GM21529 (cell line): ENCODE measurements around the gene LTBR.

Experiments used
- ATAC-seq: cut with Tn5 transposase; IDR thresholded peaks from one replicate; pipeline ENCODE4 v1.9.1; 2021; ENCODE audit not compliant: unreplicated experiment

Gene LTBR

DNA sequence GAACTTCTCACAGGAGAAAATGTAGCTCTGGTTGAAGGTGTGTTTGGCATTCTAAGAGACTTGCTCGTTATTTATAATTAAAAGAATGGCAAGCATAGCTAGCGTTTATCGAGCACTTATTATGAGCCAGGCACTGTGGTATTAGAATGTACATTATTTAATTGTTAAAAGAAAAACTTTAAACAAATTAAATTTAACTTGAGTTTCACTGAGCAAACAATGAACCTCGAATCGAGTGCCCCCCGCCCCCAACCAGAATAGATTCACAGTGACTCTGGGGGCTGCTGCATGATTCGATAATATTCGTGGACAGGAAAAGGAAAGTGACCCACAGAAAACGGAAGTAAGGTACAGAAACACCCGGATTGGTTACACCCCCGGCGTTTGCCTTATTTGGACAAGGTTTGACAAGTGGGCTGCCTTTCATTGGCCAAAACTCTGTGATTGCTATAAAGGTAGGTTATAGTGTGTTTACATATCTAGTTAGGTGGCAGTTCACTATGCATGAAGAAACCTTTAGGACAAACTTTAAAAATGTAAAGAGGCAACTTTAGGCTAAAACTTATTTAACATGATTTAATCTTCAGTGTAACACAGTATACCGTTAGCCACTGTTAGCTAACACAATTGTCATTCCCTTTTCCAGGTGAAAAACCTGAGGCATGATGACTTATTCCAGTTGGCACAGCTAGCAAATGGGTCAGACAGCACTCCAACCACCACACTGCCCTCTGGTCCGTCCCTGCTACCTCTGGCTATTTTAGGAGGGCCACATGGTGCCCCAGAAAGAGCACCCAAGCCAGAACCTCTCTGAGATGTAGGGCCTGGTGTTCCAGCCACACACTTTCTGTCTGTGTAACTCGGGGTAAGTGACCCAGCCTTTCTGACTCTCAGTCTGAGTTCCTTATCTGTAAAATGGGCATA, 15.7 kb upstream of the LTBR start:
- no peak for ATAC-seq

DNA sequence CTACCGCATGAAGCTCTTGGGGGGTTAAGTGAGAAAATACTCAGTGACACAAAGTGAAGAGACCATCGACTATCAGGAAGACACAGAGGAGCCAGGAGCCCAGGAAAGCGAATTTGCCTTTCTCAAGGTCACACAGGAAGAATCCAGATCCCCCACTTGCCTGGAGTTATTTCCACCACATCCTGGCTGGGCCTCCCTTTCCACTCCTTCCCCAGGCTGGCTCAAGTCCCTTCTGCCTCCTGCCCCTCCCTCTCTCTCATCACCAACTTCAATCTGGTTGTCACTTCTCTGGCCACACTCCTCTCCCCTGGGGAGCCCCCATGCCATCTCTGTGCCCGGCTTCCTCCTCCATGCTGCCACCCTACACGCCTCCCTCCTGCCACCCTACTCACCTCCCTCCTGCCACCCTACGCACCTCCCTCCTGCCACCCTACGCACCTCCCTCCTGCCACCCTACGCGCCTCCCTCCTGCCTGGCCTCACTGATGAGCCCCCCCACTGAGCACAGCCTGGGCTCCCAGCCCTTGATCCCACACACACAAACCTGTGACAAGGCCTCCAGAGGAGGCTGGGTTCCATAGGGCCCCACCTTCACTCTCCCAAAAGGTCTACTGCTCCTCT, 14.9 kb upstream of the LTBR start:
- ATAC-seq: no peak

DNA sequence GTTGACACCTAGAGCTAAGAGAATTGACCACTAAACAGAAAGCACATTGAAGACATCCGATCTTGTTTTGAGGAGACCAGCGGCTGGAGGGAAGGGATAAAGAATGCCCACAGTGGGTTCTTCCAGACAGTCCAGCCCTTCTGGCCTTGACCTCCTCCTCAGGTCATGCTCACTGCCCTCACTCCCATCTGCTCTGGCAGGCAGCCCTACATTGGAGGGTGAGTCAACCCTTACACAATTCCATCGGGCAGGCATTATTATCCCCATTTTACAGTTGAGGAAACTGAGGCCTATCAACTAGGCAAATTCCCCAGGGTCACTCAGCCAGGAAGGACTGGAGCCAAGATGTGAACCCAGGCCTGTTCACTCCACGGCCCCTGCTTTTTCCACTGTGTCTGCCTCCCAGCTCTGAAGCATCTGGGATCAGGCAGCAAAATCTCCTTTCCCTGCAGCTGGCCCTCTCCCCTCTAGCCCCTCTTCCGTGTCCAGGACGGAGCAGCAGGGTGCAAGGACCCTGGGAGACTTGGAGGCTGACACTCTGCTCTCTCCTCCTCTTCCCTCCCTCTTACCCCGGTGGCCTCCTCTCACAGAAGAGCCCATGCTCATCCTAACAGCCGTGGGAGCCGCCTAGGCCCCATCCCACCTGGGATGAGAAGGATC, 13.9 kb upstream of the LTBR start:
- ATAC-seq: no peak

DNA sequence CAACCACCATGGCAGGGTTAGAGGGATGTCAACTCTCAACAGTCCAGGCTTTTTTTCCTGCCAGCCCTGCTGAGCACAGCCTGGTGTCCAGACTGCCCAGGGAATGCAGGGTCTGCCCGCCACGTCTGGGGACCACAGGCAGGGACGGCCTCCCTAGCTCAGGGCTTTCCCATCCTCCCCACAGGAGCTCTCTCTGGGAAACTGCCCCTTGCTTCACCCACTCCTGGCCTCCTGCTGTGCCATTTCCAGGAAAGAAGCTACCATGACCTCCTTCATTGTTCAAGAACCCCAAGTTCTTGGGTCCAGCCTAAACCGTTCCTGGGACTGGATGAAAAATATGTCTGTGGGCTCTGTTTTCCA, 13.4 kb upstream of the LTBR start:
- ATAC-seq: no peak

DNA sequence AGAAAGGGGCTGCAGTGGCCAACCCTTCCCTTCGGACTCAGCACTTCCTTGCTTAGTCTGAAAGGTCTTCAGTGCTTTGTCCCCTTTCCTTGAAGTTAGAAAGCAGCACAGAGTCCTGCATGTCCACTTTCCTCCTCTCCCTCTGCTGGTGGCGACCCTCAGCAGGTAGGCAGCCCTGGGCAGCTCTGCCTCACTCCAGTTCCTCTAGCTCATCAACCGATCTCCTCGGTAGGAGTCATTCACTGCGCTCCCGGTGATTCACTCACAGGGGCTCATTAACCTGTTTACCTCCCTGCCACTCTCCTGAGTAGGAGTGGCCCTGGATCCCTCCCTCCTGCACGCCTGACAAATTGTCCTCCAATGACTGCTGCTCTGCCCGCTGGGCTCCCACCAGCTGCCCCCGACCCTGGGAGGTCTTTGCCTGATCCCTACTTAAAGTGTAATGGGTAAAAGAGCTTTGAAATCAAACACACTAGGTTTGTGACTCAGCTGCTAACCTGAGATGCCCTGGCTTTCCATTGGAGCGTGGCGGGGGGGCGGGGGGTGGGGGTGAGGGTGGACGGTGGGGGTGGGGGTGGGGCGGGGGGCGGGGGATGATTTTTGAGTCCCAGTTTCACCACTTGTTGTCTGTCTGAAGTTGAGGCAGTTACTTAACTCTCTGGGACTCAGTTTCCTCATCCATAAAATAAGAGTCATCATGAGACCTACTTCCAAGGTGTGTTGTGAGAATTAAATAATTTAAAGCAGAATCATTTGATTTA, 12.8 kb upstream of the LTBR start:
- no peak for ATAC-seq

DNA sequence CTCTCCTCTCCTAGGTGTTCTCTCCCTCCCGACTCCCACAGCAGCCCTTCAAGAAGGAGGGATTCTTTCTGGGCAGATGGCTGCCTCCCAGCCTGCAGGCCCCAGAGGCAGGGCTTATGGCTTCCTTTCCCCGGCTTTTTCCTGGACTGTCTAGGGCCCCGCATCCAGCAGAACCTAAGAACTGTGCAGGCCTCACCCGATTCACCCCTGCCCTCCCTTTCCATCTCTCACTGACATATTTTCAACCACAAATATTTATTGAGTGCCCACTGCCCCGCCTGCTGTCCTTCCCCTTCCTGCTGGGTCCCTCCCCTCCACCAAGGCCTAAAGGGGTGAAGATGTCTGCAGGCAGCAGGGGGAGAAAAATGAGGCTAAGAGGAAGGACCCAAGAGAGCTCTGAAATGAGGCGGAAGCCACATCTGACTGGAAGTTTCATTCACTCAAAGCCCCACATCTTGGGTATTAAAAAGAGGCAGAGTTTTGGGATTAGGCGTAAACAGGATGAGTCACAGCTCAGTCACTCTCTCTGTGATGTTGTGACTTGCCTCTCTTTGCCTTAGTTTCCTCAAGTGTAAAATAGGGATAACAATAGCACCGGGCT, 11.5 kb upstream of the LTBR start:
- ATAC-seq: no peak

GRCh38 chr12:6373022-6373787, 10.8 kb upstream of the LTBR start:
- ATAC-seq: no peak

GRCh38 chr12:6374028-6374785, 9.8 kb upstream of the LTBR start:
- ATAC-seq: no peak

DNA sequence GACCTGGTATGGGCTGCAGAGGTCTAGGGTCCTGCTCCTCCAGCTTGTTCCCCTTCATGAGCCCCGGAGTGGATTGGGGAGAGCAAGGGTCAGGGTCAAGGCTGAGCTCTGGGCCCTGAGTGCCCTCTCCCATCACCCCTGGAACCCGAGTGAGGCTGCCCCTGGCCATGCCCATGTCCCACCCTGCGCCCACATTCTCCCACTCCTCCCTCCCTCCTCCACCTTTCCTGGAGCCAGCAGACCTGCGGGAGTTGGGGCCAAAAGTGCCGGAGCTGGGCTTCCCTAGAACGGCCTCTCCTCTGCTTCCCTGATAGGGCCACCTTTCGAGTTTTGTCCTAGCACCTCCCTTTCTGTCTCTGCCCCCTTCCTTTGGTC, 9.2 kb upstream of the LTBR start:
- ATAC-seq: no peak

DNA sequence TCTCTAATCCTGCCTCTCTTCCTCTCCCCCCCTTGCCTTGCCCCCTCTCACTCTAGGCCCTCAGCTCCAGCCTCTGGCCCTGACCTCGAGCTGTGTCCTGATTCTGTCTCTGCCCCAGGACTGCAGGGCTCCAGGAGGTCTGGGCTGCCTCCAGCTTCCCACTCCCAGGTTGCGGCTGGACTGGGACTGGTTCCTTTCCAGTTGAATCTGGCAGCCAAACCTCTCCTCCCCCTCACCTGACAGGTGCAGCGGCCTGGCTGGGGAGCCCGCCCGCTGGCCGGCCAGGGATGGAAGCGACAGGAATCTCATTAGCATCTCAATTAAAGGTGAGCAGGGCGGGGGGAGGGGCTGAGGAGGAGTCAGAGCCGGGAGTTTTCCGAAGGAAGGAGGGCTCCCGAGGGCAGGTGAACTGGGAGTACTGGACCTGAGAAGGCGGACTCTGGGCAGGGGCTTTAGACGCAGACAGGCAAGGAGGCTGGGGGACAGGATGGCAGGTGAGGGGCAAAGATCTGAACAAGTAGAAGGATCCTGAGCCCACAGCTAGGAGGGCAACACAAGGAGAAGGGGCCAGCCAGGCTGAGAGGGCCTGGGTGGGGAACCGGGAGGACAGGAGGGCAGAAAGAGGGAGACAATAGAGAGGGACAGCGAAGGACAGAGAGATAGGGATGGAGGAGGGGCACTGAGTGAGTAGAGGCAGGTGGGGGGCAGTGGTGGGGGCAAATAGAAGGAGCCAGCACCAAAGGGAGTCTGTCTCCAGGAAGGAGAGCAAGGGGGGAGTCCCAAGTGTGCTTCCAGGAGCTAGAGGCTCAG, 8.5 kb upstream of the LTBR start, which contains the start of gene SCNN1A:
Gene SCNN1A, minus strand, starts transcription at position 295 of the 810 bp plus-strand sequence. CDS start 780 bp downstream, outside the sequence.
- ATAC-seq: no peak

DNA sequence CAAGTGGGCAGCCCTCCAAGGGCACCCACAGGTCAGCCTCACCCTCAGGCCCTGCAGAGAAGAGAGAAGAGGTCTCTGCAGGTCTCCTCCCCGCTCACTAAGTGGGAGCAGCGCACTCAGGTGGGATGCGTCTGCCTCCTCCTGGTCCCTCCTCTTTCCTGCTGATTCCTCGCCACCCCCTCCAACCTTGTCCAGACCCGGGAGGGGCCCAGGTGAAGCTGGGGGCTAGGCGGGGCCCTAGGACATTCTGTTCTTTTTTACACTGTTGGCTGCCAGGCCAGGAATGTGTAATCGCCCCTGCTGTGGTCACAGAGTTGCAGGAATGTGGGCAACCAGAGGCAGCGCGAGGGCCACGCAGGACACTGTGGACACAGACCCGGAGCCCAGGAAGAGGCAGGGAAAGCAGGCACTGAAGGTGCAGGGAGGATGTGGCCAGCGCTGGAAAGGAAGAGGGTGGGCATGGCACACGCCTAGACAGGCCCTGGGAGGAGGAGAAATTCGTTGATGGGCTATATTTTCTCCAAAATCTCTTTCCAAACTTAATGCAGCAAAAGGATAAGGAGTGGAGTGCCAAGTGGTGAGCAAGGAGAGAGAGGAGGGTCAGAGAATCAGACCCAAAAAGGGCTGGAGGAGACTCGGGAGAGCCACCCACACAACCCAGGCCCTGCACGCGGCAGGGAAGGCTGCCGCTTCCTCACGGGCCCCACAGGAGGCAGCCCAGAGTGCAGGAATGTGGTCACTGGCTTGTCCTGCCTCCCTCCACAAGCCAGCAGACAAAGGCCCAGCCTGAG, 7.7 kb upstream of the LTBR start:
- no peak for ATAC-seq

DNA sequence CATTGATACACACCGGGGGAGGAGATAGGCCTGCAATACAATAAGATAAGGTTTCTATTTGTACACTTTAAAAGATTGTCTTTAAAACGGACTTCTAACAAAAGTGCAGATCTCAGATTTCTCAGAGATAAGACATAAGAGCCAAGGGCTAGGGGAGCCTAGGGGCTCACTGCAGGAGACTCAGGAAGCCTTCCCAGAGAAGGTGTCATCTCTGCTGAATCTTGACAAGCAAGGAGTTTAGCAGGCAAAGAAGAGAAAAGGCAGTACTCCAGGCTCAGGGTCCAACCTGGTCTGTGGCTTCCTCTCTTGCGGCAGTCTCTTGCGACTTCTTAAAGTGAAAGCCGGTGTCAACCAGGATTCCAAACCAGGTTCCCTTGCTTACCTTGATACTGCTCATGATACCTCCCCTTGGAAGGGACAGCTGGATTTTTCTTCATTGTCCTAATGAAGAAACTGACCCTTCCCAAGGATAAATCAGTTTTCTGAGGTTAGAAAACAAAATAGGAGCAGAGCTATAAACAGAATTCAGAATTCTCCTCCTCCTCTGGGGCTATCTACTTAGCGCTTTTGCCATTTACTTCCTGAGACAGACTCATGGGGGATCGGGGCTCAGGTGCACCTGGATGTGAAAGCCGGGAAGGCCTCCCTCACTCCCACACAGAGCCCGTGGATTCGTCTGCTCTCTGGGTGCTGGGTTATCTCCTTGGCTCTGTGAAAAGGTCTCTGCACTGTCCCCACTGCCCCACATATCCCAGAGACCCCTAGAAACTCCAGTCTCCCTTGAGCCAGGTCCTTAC, 6.9 kb upstream of the LTBR start:
- no peak for ATAC-seq

DNA sequence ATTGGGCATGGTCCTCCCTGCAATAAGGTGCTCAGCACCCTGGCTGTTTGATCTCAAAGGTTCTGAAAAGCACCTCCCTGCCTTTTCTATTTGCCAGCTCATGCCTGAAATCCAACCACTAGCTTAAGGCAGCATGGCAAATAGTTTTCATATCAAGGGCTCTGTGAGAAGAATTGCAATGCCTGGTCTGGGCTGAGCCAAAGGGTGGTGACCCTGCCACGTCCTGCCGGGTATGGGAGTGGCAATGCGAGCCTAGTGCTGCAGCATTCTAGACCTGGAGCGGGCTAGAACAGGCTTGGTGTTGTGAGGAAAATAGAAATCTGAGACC, 6.3 kb upstream of the LTBR start:
- ATAC-seq: no peak

DNA sequence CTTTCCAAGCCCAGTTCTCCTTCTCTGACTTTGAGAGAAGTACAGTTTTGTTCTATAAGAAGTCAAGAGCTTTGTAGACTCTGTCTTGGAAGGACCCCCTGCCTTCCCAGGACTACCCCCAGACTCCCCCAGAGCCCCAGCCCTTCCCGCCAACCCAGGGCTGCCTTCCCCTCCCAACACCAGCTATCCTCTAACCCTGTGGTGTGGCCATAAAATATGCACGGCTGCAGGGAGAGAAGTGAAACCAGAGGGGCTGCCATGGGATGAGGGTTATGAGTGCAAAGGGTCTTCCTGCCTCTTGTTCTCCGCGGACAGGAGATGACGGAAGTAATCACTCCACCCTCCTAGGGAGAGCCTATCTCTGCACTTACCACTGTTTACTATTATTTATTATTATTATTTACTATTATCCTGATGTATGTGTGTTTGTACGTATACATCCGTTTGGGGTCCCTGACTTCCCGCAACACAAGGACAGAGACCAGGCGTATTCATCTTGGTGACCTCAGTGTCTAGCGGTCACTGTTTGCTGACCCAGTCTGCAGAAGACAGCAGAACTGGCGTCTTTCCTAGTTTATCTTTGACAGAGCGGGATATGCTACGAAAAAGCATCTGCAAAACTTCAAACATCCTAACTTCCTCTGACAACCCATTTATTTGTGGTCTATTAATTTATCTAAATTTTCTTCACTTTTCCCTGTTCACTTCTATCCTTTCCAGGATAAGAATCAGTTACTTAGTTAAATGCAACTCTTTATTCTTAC, 5.1 kb upstream of the LTBR start:
- no peak for ATAC-seq

GRCh38 chr12:6380141-6381121, 3.5 kb upstream of the LTBR start:
- ATAC-seq: no peak
